ENCODE results near the gene MACF1. TPM values are rescaled to one million over a fixed set of nuclear protein-coding genes. Genes with fewer than 3 reads are reported as not detected.

Gene MACF1
- total and polyA plus RNA-seq, 2 donors from 2014 or later: 65.7 to 387 TPM

GRCh38 chr1:39394598-39394997 is 190.1 kb downstream of the MACF1 start:
- H3K36me3 ChIP-seq (ENCODE audit: control insufficient read depth in 2 of 3, insufficient read depth in 3 of 3, low read length in 3 of 3): peaks cover 0 to 8% (median 0%) of the 10 kb centered on the region in 3 donors
- peak overlapping the region; percentile 47 to 74 for H3K27ac ChIP-seq (ENCODE audit: low read depth in 2 of 2, low read length in 2 of 2)
- DNase-seq (no peak), FAIRE-seq (no peak)
- H3K27me3 ChIP-seq (ENCODE audit: control insufficient read depth, insufficient read depth, low read length): no peaks in the 10 kb centered on the region
- no peak overlapping the region for H3K4me3 ChIP-seq (ENCODE audit: low read length in 3 of 3)
- TF ChIP-seq, protein P1, sequence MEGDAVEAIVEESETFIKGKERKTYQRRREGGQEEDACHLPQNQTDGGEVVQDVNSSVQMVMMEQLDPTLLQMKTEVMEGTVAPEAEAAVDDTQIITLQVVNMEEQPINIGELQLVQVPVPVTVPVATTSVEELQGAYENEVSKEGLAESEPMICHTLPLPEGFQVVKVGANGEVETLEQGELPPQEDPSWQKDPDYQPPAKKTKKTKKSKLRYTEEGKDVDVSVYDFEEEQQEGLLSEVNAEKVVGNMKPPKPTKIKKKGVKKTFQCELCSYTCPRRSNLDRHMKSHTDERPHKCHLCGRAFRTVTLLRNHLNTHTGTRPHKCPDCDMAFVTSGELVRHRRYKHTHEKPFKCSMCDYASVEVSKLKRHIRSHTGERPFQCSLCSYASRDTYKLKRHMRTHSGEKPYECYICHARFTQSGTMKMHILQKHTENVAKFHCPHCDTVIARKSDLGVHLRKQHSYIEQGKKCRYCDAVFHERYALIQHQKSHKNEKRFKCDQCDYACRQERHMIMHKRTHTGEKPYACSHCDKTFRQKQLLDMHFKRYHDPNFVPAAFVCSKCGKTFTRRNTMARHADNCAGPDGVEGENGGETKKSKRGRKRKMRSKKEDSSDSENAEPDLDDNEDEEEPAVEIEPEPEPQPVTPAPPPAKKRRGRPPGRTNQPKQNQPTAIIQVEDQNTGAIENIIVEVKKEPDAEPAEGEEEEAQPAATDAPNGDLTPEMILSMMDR (IDR thresholded peaks at IDR 0.05; ENCODE audit: borderline replicate concordance, extremely low read depth, insufficient read depth): no peak
- H3K9me3 ChIP-seq (ENCODE audit: control insufficient read depth in 2 of 3, insufficient read depth in 1 of 3, low read length in 3 of 3): no peaks in the 10 kb centered on the region
- intact Hi-C loops (cut with DNase I): no loop called here
- H3K9ac ChIP-seq (ENCODE audit: low read length in 3 of 3): peak overlapping the region in 1 of 3 donors; percentile 17
- peaks cover 18 to 45% (median 32%) of the 10 kb centered on the region in 3 donors for H3K4me1 ChIP-seq (ENCODE audit: control insufficient read depth in 2 of 3, insufficient read depth in 2 of 3, low read depth in 1 of 3, low read length in 3 of 3)

- intact Hi-C loops (cut with DNase I): no loop called here
- Histone ChIP-seq H3K27me3 (ENCODE audit: control insufficient read depth, insufficient read depth, low read length) (no peaks in the 10 kb centered on the region), H3K4me3 (ENCODE audit: low read length in 3 of 3) (no peak overlapping the region), H3K9ac (ENCODE audit: low read length in 3 of 3) (peak overlapping the region in 1 of 3 donors; percentile 6), H3K9me3 (ENCODE audit: control insufficient read depth in 2 of 3, insufficient read depth in 1 of 3, low read length in 3 of 3) (no peaks in the 10 kb centered on the region), H3K36me3 (ENCODE audit: control insufficient read depth in 2 of 3, insufficient read depth in 3 of 3, low read length in 3 of 3) (peaks cover 0 to 1% (median 0%) of the 10 kb centered on the region in 3 donors), H3K27ac (ENCODE audit: low read depth in 2 of 2, low read length in 2 of 2) (peak overlapping the region; percentile 28 to 74), H3K4me1 (ENCODE audit: control insufficient read depth in 2 of 3, insufficient read depth in 2 of 3, low read depth in 1 of 3, low read length in 3 of 3) (peaks cover 18 to 45% (median 32%) of the 10 kb centered on the region in 3 donors)
- TF ChIP-seq, protein P1 (IDR thresholded peaks at IDR 0.05; ENCODE audit: borderline replicate concordance, extremely low read depth, insufficient read depth): no peak
- DNase-seq: peak in 3 of 5 donors; percentile 46 to 80 (median 73)
- FAIRE-seq: no peak
Observed at GRCh38 chr1:39395357-39395831, 190.9 kb downstream of the MACF1 start.

- TF ChIP-seq, protein P1 (IDR thresholded peaks at IDR 0.05; ENCODE audit: borderline replicate concordance, extremely low read depth, insufficient read depth): no peak
- Histone ChIP-seq H3K36me3 (ENCODE audit: control insufficient read depth in 2 of 3, insufficient read depth in 3 of 3, low read length in 3 of 3) (no peaks in the 10 kb centered on the region), H3K27ac (ENCODE audit: low read depth in 2 of 2, low read length in 2 of 2) (peak overlapping the region in 1 of 2 donors; percentile 21), H3K4me1 (ENCODE audit: control insufficient read depth in 2 of 3, insufficient read depth in 2 of 3, low read depth in 1 of 3, low read length in 3 of 3) (peaks cover 18 to 40% (median 26%) of the 10 kb centered on the region in 3 donors), H3K4me3 (ENCODE audit: low read length in 3 of 3) (no peak overlapping the region), H3K9me3 (ENCODE audit: control insufficient read depth in 2 of 3, insufficient read depth in 1 of 3, low read length in 3 of 3) (no peaks in the 10 kb centered on the region), H3K27me3 (ENCODE audit: control insufficient read depth, insufficient read depth, low read length) (no peaks in the 10 kb centered on the region), H3K9ac (ENCODE audit: low read length in 3 of 3) (no peak overlapping the region)
- intact Hi-C loops (cut with DNase I): no loop called here
- FAIRE-seq (no peak), DNase-seq (no peak)
Observed at GRCh38 chr1:39396671-39397070, 192.2 kb downstream of the MACF1 start.

DNA sequence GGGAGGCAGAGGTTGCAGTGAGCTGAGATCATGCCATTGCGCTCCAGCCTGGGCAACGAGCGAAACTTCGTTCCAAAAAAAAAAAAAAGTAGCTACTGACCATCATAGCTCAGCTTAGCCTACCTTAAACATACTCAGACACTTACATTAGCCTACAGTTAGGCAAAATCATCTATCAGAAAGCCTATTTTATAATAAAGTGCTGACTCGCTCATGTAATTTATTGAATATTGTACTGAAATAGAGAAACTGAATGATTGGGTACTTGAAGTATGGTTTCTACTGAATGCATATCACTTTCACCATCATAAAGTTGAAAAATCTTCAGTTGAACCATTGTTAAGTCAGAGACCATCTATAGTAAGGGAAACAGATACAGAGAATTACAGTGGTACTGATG is 193.0 kb downstream of the MACF1 start:
- Histone ChIP-seq H3K27ac (ENCODE audit: low read depth in 2 of 2, low read length in 2 of 2) (no peak overlapping the region), H3K9me3 (ENCODE audit: control insufficient read depth in 2 of 3, insufficient read depth in 1 of 3, low read length in 3 of 3) (no peaks in the 10 kb centered on the region), H3K27me3 (ENCODE audit: control insufficient read depth, insufficient read depth, low read length) (no peaks in the 10 kb centered on the region), H3K4me1 (ENCODE audit: control insufficient read depth in 2 of 3, insufficient read depth in 2 of 3, low read depth in 1 of 3, low read length in 3 of 3) (peaks cover 18 to 36% (median 22%) of the 10 kb centered on the region in 3 donors), H3K4me3 (ENCODE audit: low read length in 3 of 3) (no peak overlapping the region), H3K36me3 (ENCODE audit: control insufficient read depth in 2 of 3, insufficient read depth in 3 of 3, low read length in 3 of 3) (no peaks in the 10 kb centered on the region), H3K9ac (ENCODE audit: low read length in 3 of 3) (no peak overlapping the region)
- TF ChIP-seq, protein P1 (IDR thresholded peaks at IDR 0.05; ENCODE audit: borderline replicate concordance, extremely low read depth, insufficient read depth): no peak
- intact Hi-C loops (cut with DNase I): no loop called here
- FAIRE-seq: no peak
- no peak for DNase-seq

Data from kidney (tissue), 14 donors.